Psoas muscle (tissue), 8 donors: ENCODE measurements around the gene ISY1. TPM values are rescaled to one million over a fixed set of nuclear protein-coding genes. Genes with fewer than 3 reads are reported as not detected.

Experiments used
- ATAC-seq, 4 donors: fragments of 200-7000 bp; cut with Tn5 transposase; one replicate each; pipeline ENCODE4 v1.9.1; 2020; ENCODE audit warnings: moderate library complexity in 3 of 4, mild to moderate bottlenecking in 2 of 4
- DNase-seq, 2 donors: peaks; one replicate each; pipeline ENCODE4 v3.0.0-alpha.2; 2020
- H3K27ac ChIP-seq: fragments of 200-600 bp; one replicate; pipeline ENCODE4 v1.8.0; 2022
- H3K27me3 ChIP-seq, 3 donors: fragments of 200-600 bp in 1 of 3; one replicate each; pipeline versions ENCODE4 v1.6.1 to v1.8.0; 2013 to 2022; ENCODE audit warnings: low read length in 2 of 3, mild to moderate bottlenecking in 2 of 3, moderate library complexity in 1 of 3; ENCODE audit not compliant: insufficient read depth in 3 of 3
- H3K36me3 ChIP-seq, 2 donors: fragments of 200-600 bp in 1 of 2; one replicate each; pipeline versions ENCODE4 v1.6.1 to v1.8.0; 2013 to 2022; ENCODE audit warnings: low read depth in 1 of 2, mild to moderate bottlenecking in 1 of 2, moderate library complexity in 1 of 2; ENCODE audit not compliant: insufficient read depth in 1 of 2
- H3K4me1 ChIP-seq: fragments of 200-600 bp; one replicate; pipeline ENCODE4 v1.8.0; 2022
- H3K4me3 ChIP-seq: fragments of 200-600 bp; one replicate; pipeline ENCODE4 v1.8.0; 2022; ENCODE audit warnings: mild to moderate bottlenecking
- H3K9me3 ChIP-seq: fragments of 200-600 bp; one replicate; pipeline ENCODE4 v1.8.0; 2022
- CTCF ChIP-seq: fragments of 200-600 bp; IDR thresholded peaks from one replicate; pipeline ENCODE4 v1.8.0; 2022; ENCODE audit warnings: antibody characterized with exemption
- WGBS, 3 donors: extraction: QIAGEN DNeasy Blood & Tissue Kit; methylation state at CpG; one replicate each; pipeline versions ENCODE4 v1.1.6 to v1.1.7; 2013; 5-methylcytosine and 5-hydroxymethylcytosine counted together
- intact Hi-C, 2 donors: fragments of 100-400 bp; cut with DNase I; formaldehyde crosslinking; loops; one replicate each; pipeline versions ENCODE4 v1.11.0 to v1.14.2; 2022
- long read RNA-seq, 2 donors: library from polyadenylated mRNA; unstranded; transcript quantifications; one replicate each; pipeline ENCODE4 v2.0.0, GENCODE V29; 2021
- polyA plus RNA-seq, 3 donors: library from polyadenylated mRNA; stranded (reverse); fragments of 200-250 nt; gene quantifications; one replicate each; pipeline ENCODE4 v1.2.3, GENCODE V29; 2013
- total RNA-seq, 4 donors: library from RNA; stranded (reverse); fragmentation: NEBNext Ultra II Directional in 2 of 4; extraction: Animal tissue kit (Norgen Biotek cat#: 25700) in 2 of 4; gene quantifications; one replicate each; pipeline versions ENCODE4 v1.2.1 to v1.2.4, GENCODE V29; 2021 to 2023
- donor health status: healthy with polysubstance abuse.
- donor health status: DM: no; HTN: no; CAD: no; lungs with moderate emphysema.
- donor health status: Bipolar disorder and iron deficiency.
- donor health status: healthy.
- donor health status: DM: yes; HTN: yes; CAD: no.
- donor health status: DM: no; HTN: no; CAD: no.
- donor health status: DM: no; HTN: no; CAD: no.
- donor health status: DM: yes; HTN: yes; CAD: no.

The ISY1 gene
- total RNA-seq = 10 to 100 TPM; 25.9 to 39.3 (median 31.7) TPM
- polyA plus RNA-seq = 10 to 100 TPM; 27.6 to 56.0 (median 42.8) TPM
- long read RNA-seq, donor 1, transcript ISY1-203 (11 exons, 3,842 nt) = major isoform, 12 of 19 reads
- long read RNA-seq, donor 1, partial matches to known transcripts = 0 of 19 reads
- long read RNA-seq, donor 1, other reads (novel, unspliced or antisense) = 5 of 19 reads
- long read RNA-seq, donor 2, transcript ISY1-203 (11 exons, 3,842 nt) = major isoform, 45 of 56 reads
- long read RNA-seq, donor 2, partial matches to known transcripts = 0 of 56 reads
- long read RNA-seq, donor 2, other reads (novel, unspliced or antisense) = 6 of 56 reads

GRCh38 chr3:129160891-129161859, at the start of gene ISY1:
Gene ISY1, minus strand, starts transcription at chr3:129161063. Its CDS starts 88 bp downstream, at chr3:129160975.
- H3K4me1 ChIP-seq = peaks cover 29% of the 10 kb centered on the region
- DNase-seq (peak; percentile 89 to 94), ATAC-seq (peak; percentile 84 to 87 (median 86))
- TF ChIP-seq CTCF = peak; percentile 82
- H3K36me3 ChIP-seq = peaks cover 3 to 52% of the 10 kb centered on the region in 2 donors
- H3K27ac ChIP-seq = peak within 1 kb of the TSS; percentile 100
- WGBS, 3 donors = 0% methylated on average over 66 to 67 of the region's 67 CpGs
- no peaks in the 10 kb centered on the region for H3K27me3 ChIP-seq
- intact Hi-C loops = loop anchor here in 1 of 2 donors (1.0 kb wide), 1 partner anchor 65 kb away; no protein-coding TSS in a partner anchor
- H3K9me3 ChIP-seq = no peaks in the 10 kb centered on the region
- peak within 1 kb of the TSS; percentile 96 for H3K4me3 ChIP-seq

- H3K27ac ChIP-seq = no peak overlapping the region
- intact Hi-C loops = no loop called here
- no peak for ATAC-seq
- WGBS, 3 donors = 34 to 63% (median 35%) methylated on average over 4 of the region's 4 CpGs
- H3K9me3 ChIP-seq = no peaks in the 10 kb centered on the region
- no peak for DNase-seq
- TF ChIP-seq CTCF = no peak
- H3K27me3 ChIP-seq = no peaks in the 10 kb centered on the region
- peaks cover 14% of the 10 kb centered on the region for H3K4me1 ChIP-seq
- H3K36me3 ChIP-seq = no peaks in the 10 kb centered on the region
- no peak overlapping the region for H3K4me3 ChIP-seq
Measured at GRCh38 chr3:129207479-129207878, 46.6 kb upstream of the ISY1 start.

GRCh38 chr3:129205109-129205832, 44.4 kb upstream of the ISY1 start:
- 71 to 85% (median 76%) methylated on average over 8 of the region's 8 CpGs for WGBS, 3 donors
- Histone ChIP-seq H3K4me3 (no peak overlapping the region), H3K4me1 (no peaks in the 10 kb centered on the region), H3K27ac (no peak overlapping the region), H3K36me3 (no peaks in the 10 kb centered on the region), H3K9me3 (no peaks in the 10 kb centered on the region), H3K27me3 (no peaks in the 10 kb centered on the region)
- no peak for TF ChIP-seq CTCF
- no peak for DNase-seq
- ATAC-seq = peak; percentile 13 to 50 (median 38)
- intact Hi-C loops = no loop called here

- Histone ChIP-seq H3K9me3 (no peaks in the 10 kb centered on the region), H3K36me3 (no peaks in the 10 kb centered on the region), H3K27me3 (no peaks in the 10 kb centered on the region), H3K4me1 (peaks cover 7% of the 10 kb centered on the region), H3K4me3 (no peak overlapping the region), H3K27ac (no peak overlapping the region)
- TF ChIP-seq CTCF = no peak
- 65 to 74% (median 67%) methylated on average over 2 of the region's 2 CpGs for WGBS, 3 donors
- intact Hi-C loops = no loop called here
- ATAC-seq (no peak), DNase-seq (no peak)
Measured at GRCh38 chr3:129204473-129204872, 43.6 kb upstream of the ISY1 start.
